AG10803 (cell line): ENCODE results near the gene NME5.
"Not testable (repeated sequence)": the region's sequence is repeated elsewhere in the genome, so short reads cannot be mapped to it uniquely, and the experiment has no call there.

Experiments
- DNase-seq: peaks from one replicate; pipeline ENCODE4 v3.0.0; 2010; ENCODE audit warnings: low read depth
- H3K4me3 ChIP-seq: 2 replicates; pipeline ENCODE4 v1.5.1; 2011; ENCODE audit warnings: mild to moderate bottlenecking, low read length, control low read depth
- CTCF ChIP-seq: conservative IDR thresholded peaks from 2 replicates; pipeline ENCODE4 v1.5.1; 2011; ENCODE audit warnings: mild to moderate bottlenecking, low read length, control low read depth, inconsistent platforms

NME5 gene

GRCh38 chr5:138159666-138160065 is 20.4 kb upstream of the NME5 start:
- no peak for DNase-seq
- no peak for TF ChIP-seq CTCF
- no peak overlapping the region for H3K4me3 ChIP-seq

- DNase-seq = no peak
- no peak overlapping the region for H3K4me3 ChIP-seq
- TF ChIP-seq CTCF = no peak
Measured at GRCh38 chr5:138157626-138158025, 18.4 kb upstream of the NME5 start.

- H3K4me3 ChIP-seq, DNase-seq: not testable (repeated sequence)
Measured at GRCh38 chr5:138155977-138156376, 16.7 kb upstream of the NME5 start.

- no peak overlapping the region for H3K4me3 ChIP-seq
- no peak for TF ChIP-seq CTCF
- DNase-seq = no peak
Measured at GRCh38 chr5:138149530-138149929, 10.3 kb upstream of the NME5 start.

GRCh38 chr5:138148811-138149210 is 9.6 kb upstream of the NME5 start:
- DNase-seq = peak; percentile 83
- H3K4me3 ChIP-seq = no peak overlapping the region
- no peak for TF ChIP-seq CTCF

- DNase-seq, H3K4me3 ChIP-seq: not testable (repeated sequence)
Measured at GRCh38 chr5:138143578-138143977, 4.3 kb upstream of the NME5 start.

GRCh38 chr5:138141734-138142133 is 2.5 kb upstream of the NME5 start:
- TF ChIP-seq CTCF = no peak
- DNase-seq = no peak
- no peak overlapping the region for H3K4me3 ChIP-seq

GRCh38 chr5:138140268-138140667 is 1.0 kb upstream of the NME5 start:
- no peak overlapping the region for H3K4me3 ChIP-seq
- DNase-seq = no peak
- no peak for TF ChIP-seq CTCF
